Neural crest cell (in vitro differentiated cells): ENCODE results near the gene CDO1. TPM values are rescaled to one million over a fixed set of nuclear protein-coding genes. Genes with fewer than 3 reads are reported as not detected.

Experiments
- DNase-seq: peaks from one replicate; pipeline ENCODE4 v3.0.0; 2021; ENCODE audit warnings: low read depth, mixed read lengths, low spot score
- H3K27ac Mint-ChIP-seq: one replicate; pipeline ENCODE4 v1.8.0; 2021; ENCODE audit warnings: mild to moderate bottlenecking, mixed read lengths; ENCODE audit not compliant: unreplicated experiment
- H3K27me3 Mint-ChIP-seq: 2 replicates; pipeline ENCODE4 v1.8.0; 2021; ENCODE audit warnings: low read depth, mild to moderate bottlenecking, mixed read lengths
- H3K36me3 Mint-ChIP-seq: 2 replicates; pipeline ENCODE4 v1.8.0; 2021; ENCODE audit warnings: low read depth, mild to moderate bottlenecking, mixed read lengths
- H3K4me1 Mint-ChIP-seq: 2 replicates; pipeline ENCODE4 v1.8.0; 2021; ENCODE audit warnings: mixed read lengths
- H3K4me3 Mint-ChIP-seq: one replicate; pipeline ENCODE4 v1.8.0; 2021; ENCODE audit warnings: mild to moderate bottlenecking, mixed read lengths
- H3K9me3 Mint-ChIP-seq: 2 replicates; pipeline ENCODE4 v1.8.0; 2021; ENCODE audit warnings: mixed read lengths
- total RNA-seq: library from RNA; stranded (reverse); gene quantifications from 2 replicates; pipeline ENCODE4 v1.2.1, GENCODE V29; 2021
- TF ChIP-seq, protein P1 (sequence below): fragments of 200-600 bp; sonication (generic); conservative IDR thresholded peaks from 2 replicates; pipeline ENCODE4 v1.5.0; 2021; ENCODE audit warnings: antibody characterized with exemption, mild to moderate bottlenecking

Gene CDO1
- total RNA-seq, 1 donor from 2014 or later = 28.9 TPM

DNA sequence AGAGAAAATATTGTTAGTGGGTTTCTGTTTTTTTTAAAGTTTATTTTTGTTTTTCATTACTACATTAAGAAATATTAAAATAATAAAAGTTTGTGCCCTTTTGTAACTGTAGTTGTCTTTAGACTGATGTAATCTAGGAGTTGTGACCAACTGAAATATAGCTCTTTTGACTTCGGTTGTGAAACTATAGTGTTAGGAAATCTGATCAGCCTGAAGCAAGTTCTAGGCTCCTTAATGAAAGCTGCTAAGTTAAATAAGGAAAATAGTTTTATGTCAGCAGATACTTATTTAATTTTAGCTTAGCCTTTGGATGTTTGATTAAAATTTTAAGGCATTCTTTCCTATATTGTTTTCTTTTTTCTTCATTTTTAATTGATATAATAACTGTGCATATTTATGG lies 39.5 kb upstream of the CDO1 start:
- Mint-ChIP-seq H3K27ac (no peak overlapping the region), H3K9me3 (peaks cover 10% of the 10 kb centered on the region), H3K4me1 (peaks cover 22% of the 10 kb centered on the region), H3K4me3 (no peak overlapping the region), H3K27me3 (no peaks in the 10 kb centered on the region), H3K36me3 (peaks cover 8% of the 10 kb centered on the region)
- TF ChIP-seq, protein P1, sequence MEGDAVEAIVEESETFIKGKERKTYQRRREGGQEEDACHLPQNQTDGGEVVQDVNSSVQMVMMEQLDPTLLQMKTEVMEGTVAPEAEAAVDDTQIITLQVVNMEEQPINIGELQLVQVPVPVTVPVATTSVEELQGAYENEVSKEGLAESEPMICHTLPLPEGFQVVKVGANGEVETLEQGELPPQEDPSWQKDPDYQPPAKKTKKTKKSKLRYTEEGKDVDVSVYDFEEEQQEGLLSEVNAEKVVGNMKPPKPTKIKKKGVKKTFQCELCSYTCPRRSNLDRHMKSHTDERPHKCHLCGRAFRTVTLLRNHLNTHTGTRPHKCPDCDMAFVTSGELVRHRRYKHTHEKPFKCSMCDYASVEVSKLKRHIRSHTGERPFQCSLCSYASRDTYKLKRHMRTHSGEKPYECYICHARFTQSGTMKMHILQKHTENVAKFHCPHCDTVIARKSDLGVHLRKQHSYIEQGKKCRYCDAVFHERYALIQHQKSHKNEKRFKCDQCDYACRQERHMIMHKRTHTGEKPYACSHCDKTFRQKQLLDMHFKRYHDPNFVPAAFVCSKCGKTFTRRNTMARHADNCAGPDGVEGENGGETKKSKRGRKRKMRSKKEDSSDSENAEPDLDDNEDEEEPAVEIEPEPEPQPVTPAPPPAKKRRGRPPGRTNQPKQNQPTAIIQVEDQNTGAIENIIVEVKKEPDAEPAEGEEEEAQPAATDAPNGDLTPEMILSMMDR = no peak
- DNase-seq = no peak

DNA sequence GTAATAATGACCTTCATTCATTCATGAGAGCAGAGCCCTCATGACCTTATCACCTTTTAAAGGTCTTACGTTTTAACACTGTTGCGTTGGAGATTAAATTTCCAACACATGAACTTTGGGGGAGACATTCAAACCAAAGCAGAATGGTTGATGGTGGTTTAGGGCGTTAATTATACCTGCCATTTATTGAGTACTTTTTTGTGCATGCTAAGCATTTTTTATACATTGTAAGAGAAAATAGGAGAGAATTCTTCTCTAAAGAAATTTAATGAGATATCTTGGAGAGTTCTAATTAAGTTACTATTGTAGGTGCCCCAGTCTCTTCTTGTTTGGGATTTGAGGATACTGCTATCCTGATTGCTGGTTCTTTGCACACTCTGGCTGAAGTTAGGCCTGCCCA lies 37.7 kb upstream of the CDO1 start:
- DNase-seq = no peak
- no peaks in the 10 kb centered on the region for H3K27me3 Mint-ChIP-seq
- H3K36me3 Mint-ChIP-seq = peaks cover 8% of the 10 kb centered on the region
- H3K4me1 Mint-ChIP-seq = peaks cover 32% of the 10 kb centered on the region
- H3K9me3 Mint-ChIP-seq = peaks cover 10% of the 10 kb centered on the region
- TF ChIP-seq, protein P1 = no peak
- H3K27ac Mint-ChIP-seq = no peak overlapping the region
- no peak overlapping the region for H3K4me3 Mint-ChIP-seq

DNA sequence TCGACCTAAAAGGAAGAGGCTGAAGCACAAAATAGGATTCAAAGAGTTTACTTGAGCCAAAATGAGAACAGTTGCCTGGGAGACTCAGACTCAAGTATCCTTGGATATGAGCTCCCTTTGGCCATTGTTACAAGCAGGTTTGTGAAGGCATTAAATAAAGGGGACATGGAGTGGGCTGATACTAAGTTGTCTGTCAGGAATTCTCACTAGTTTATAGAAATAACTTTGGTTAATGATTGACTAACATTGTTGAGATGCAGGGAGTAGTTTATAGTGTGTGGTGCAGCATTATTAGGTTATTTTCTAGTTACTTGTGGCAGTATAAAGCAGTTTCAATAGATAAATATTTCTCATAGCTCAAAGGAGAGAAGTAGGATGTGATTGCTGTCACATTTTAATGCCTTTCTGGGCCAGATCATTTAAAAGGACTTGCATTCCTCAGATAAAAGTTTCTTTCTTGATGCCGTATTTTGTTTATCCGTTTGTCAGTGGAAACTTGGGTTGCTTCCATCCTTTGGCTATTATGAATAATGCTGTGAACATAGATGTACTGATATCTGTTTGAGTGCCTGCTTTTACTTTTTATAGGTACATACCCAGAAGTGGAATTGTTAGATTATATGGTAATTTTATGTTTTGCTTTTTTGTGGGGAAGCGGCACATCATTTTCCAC lies 34.4 kb upstream of the CDO1 start:
- TF ChIP-seq, protein P1 = no peak
- Mint-ChIP-seq H3K36me3 (peaks cover 8% of the 10 kb centered on the region), H3K27me3 (no peaks in the 10 kb centered on the region), H3K4me1 (peaks cover 21% of the 10 kb centered on the region), H3K4me3 (no peak overlapping the region), H3K27ac (no peak overlapping the region), H3K9me3 (peaks cover 10% of the 10 kb centered on the region)
- no peak for DNase-seq

DNA sequence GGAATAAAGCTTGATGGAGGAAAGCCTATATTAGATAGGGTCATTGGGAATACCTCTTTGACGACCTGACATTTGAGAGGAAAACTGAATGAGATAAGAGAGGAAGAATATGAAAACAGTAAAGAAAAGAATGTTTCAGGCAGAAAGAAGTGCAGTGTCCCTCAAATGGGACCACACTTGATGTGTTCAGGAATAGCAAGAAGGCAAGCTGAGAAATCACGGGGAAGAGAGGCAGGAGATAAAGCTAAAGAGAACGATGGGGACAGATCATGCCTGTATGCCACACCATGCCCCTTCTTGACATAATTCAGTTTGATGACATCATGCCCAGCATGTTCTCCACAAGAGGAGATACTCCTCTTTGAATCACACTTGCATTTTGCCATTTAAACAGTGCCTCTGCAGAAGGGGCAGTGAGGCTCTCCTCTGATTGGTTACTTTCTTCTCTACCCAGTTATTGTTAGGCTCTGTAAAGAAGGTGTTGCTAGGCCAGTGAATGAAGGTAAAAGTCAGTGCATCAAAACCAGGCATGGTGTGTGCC lies 32.9 kb upstream of the CDO1 start:
- Mint-ChIP-seq H3K27me3 (no peaks in the 10 kb centered on the region), H3K4me1 (peaks cover 26% of the 10 kb centered on the region), H3K4me3 (no peak overlapping the region), H3K36me3 (peaks cover 6% of the 10 kb centered on the region), H3K9me3 (peaks cover 10% of the 10 kb centered on the region), H3K27ac (no peak overlapping the region)
- no peak for DNase-seq
- TF ChIP-seq, protein P1 = no peak

DNA sequence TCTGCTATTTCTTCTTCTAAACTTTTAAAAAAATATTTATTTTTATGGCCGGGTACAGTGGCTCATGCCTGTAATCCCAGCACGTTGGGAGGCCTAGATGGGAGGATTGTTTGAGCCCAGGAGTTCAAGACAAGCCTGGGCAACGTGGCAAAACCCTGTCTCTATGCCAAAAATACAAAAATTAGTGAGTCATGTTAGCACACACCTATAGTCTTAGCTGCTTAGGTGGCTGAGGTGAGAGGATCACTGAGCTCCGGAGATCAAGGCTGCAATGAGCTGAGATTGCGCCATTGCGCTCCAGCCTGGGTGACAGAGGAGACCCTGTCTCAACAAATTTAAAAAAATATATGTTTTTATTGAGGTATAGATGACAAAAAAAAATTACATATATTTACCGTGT lies 30.8 kb upstream of the CDO1 start:
- no peak overlapping the region for H3K27ac Mint-ChIP-seq
- DNase-seq = no peak
- no peaks in the 10 kb centered on the region for H3K27me3 Mint-ChIP-seq
- peaks cover 44% of the 10 kb centered on the region for H3K4me1 Mint-ChIP-seq
- TF ChIP-seq, protein P1 = no peak
- no peak overlapping the region for H3K4me3 Mint-ChIP-seq
- H3K36me3 Mint-ChIP-seq = no peaks in the 10 kb centered on the region
- no peaks in the 10 kb centered on the region for H3K9me3 Mint-ChIP-seq
